ENCODE data around the gene GRHPR.
A peak's percentile ranks its signal among the peaks of the same experiment; 100 is the strongest.

The GRHPR gene

DNA sequence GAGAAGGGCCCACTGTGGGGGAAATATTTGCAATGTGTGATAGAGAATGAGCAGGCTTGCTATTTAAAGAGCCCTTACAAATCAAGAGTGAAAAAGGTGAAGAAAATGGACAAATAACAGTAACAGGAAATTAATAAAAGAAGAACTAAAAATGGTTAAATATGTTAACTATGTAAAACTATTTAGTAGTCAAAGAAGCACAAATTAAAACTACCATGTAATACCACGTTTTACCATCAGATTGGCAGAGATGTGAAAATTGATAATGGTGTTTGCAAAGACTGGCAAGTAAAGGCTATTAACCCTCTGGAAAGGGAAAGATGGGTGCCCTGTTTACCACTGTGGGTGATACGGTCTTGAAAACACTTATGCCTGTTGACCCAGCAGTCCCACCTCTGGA, 23.2 kb upstream of the GRHPR start:
- no peak for DNase-seq

DNA sequence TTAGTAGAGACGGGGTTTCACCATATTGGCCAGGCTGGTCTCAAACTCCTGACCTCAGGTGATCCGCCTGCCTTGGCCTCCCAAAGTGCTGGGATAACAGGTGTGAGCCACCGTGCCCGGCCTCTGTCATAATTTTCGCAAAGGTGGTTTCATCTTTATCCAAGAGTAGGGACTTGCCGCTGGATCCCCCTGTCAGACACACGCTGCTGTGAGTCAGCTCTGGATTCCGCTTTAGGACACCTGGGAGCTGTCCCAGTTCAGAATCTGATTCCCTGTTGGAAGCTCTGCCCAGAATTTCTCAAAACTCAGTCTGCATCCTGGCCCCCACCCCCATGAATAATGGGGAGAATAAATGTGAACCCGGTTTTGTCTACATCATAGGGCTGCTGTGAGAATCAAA, 17.9 kb upstream of the GRHPR start:
- no peak for DNase-seq

DNA sequence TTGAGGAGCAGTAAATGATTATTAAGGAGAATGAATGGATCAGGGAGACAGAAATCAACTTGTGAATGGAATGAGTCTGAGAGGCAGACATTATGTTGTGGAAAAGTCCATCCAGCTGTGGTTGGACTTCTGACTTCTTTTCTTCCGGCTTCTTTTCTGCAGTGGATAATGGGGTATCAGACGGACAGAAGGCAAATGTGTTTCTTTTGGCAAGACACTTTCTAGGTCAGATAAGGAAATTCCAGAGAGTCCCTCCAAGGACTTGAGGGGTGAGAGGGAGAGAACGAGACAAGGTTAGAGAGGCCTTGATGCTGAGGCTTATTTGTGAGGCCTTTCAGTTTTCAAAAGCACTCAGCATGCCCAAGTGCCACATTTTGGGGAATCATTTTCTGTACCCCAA, 17.1 kb upstream of the GRHPR start:
- no peak for DNase-seq

DNA sequence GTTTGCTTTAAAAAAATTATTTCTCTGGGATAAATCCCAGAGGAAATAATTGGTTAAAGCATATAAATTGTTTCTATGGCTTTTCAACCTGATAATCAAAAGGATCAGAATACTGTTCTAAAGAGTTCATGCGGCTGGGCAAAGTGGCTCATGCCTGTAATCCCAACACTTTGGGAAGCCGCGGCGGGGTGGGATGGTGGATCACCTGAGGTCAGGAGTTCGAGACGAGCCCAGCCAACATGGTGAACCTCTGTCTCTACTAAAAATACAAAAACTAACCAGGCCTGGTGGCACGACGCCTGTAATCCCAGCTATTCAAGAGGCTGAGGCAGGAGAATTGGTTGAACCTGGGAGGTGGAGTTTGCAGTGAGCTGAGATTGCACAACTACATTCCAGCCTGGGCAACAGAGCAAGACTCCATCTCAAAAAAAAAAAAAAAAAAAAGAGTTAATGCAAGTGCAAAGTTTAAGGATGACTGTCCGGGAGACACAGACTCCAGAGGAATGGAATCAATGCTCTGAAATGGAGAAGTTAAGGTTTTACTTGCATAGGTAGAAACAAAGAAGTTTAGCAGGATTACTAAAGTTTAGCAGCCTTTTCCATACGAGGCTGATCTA, 16.6 kb upstream of the GRHPR start:
- DNase-seq: no peak

DNA sequence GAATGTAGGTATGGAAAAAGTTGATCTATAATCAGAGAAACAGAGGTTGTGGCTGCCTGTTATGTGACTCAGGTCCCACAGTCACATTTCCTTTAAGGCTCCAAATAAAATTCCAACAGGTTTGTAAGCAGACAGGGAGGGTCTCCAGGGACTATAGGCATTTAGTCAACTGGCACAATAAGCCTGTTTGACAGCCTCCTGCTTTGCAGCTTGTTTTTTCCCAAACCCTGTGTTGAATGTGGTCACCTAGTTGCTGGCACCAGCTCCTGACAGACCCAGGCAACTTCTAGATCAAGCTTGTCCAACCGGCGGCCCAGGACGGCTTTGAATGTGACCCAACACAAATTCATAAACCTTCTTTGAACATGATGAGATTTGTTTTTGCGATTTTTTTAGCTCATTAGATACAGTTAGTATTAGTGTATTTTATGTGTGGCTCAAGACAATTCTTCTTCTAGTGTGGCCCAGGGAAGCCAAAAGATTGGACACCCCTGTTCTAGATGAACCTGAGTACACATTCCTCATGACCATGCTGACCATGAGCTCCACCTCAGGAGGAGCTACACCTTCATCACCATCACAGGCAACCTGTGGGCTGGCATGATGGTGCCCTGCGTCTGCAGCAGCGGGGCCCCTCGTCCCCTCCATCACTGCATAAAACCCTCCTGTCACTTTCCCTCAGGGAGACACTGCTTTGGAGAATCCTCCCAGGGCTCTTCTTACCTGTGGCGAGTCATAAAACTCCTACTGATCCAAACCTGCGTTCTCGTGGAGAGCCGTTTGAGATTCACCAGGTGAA, 15.7 kb upstream of the GRHPR start:
- no peak for DNase-seq

DNA sequence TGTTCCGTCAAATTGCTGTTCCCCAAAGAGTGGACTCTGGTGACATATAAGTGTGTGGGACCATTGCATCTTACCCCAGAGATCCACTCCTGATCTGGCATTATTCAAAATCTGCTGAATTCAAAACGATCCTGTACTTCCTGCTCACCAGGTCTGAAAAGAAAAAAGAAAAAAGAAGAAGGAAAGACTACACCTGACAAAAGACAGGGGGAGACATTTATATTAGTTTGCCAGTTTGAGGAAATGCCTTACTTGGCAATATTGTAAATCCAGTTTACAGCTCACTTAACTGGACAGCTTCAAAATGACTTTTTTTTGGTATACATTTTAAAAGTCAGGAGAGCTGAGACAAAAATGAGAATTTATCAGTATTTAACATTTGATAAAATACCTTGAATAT, 15.0 kb upstream of the GRHPR start:
- no peak for DNase-seq

GRCh38 chr9:37408933-37409710, 13.4 kb upstream of the GRHPR start:
- DNase-seq: no peak

- DNase-seq: no peak
Observed at GRCh38 chr9:37410354-37410861, 12.1 kb upstream of the GRHPR start.

DNA sequence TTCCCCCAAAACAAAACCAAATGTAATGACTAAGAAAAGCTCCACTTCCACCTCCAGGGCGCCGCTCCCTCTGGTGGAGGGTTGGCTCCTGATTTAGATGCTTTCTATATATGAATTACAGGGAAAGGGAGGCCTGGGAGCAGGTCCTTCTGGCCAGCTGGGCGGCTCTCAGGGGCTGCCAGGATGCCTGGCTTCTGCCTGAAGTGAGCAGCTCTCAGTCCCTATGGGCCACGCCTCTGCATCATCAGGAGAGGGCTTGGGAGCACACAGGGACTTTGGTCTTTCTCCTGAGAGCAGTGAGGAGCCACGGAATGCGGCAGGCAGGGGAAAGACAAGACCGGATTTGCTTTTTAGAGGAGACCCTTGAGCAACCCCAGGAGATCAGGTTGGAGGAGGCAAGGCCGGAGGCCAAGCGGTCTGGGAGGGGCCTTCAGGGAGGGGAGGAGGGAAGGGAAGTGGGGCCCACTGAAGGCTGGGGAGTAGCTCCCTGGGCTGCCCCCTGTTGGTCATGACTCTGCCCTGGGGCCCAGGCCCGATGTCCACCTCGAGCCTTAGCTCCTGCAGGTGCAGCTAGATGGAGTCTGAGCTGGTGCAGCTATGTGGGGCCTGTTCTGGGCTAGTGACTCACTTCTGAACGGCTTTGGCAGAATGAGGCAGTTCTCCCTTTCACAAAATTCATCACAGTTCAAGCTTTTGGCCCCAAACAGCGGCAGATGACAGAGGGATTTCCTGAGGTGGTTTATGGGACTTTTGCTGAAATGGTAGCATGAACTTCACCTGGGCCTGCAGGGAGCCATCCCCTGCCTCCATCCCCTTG, 11.3 kb upstream of the GRHPR start:
- no peak for DNase-seq

DNA sequence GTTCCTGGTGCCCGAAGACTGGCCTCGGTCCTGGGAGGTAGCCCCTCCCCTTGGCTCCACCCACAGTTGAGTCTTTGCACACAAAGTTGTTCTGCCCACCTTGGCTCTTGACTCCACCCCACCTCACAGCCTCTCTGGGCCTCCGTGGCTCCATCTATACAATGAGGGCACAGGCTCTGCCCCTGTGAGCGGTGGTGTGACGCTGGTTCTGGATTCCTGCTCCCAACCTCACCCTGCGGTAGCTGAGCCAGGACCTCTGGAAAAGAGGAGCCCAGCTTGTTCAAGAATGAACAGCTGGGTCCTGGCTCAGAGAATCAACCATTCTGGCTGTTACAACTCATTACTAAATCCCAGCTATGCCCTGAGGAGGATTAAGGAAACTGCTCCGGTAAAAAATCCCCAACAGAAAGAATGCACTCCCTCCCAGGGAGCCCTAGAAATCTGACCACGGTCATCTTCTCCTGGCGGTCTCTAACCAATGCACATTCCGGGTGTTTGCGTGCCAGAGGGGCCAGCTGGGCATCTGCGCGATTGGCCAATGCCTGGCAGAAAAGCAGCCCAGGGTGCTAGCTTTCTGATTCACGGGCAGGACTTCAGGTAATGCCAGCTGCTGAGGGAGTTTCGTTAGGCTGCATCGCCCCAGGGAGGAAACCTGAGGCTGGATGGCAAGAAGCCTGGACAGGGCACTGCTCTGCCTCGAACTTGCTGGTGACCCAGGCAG, 9.9 kb upstream of the GRHPR start:
- DNase-seq: peak; percentile 55

- no peak for DNase-seq
Observed at GRCh38 chr9:37413311-37413710, 9.2 kb upstream of the GRHPR start.

DNA sequence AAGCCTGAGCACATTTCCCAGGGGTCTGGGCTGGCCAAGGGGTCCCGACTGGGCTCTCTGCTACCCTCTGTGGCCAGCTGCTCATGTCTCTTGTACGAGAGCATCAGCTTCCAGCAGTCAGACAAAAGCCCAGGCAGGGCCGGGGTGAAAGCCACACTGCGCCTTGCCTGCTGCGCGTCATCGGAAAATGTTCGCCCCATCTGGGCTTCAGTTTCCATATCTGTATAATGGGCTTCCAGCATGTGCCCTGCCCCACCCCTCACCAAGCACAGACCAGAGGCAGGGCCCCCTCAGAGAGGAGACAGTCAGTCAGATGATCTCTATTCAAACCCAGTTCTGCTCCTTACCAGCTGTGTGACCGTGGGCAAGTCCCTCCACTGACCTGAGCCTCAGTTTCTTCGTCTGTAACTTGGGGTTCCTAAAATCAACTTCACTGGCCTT, 8.0 kb upstream of the GRHPR start:
- no peak for DNase-seq

- DNase-seq: peak; percentile 81
Observed at GRCh38 chr9:37415011-37415719, 7.3 kb upstream of the GRHPR start.

DNA sequence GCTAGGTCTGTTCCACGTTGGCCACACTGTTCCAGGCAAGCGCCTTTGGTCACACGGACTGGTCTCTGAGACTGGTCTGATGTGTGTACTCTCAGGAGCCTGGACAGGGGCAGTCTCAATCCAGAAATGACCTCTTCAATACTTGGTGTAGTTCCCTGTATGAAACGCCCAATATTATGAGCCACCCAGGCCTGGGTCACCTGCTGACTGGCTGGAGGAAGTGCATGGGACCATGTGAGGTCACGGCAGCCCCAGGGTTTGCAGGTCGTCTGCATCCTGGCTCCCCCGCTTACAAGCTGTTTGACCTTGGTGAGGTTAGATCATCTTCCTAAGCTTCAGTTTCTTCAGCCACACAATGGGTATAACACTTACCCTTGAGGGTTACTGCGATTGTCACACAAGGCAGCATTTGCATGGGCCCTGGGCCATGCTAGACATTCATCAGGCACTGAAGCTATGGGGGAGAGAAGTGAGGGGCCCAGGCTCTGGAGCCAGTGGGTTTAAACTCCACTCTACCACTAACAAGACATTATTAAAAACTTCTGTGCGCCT, 5.2 kb upstream of the GRHPR start:
- no peak for DNase-seq

GRCh38 chr9:37417857-37418618, 4.5 kb upstream of the GRHPR start:
- DNase-seq: no peak

DNA sequence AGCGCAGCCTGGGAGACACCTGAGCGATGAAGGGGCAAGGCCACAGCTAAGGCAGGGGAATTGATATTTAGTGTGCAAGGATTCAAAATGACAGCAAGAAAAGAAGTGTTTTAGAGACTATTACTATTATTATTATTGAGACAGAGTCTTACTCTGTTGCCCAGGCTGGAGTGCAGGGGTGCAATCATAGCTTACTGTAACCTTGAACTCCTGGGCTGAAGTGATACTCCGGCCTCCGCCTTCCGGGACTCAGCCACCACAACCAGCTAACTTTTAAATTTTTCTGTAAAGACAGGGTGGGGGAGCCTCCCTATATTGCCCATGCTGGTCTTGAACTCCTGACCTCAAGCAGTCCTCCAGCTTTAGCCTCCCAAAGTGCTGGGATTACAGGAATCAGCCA, 3.3 kb upstream of the GRHPR start:
- DNase-seq: no peak

- no peak for DNase-seq
Observed at GRCh38 chr9:37420271-37421215, 2.0 kb upstream of the GRHPR start.

- DNase-seq: no peak
Observed at GRCh38 chr9:37421914-37422288, 595 bp upstream of the GRHPR start.

GRCh38 chr9:37423508-37423907, 1.0 kb downstream of the GRHPR start:
- DNase-seq: no peak

All from fibroblast of upper back skin (primary cell).